CD4-positive, alpha-beta T cell treated with Interleukin-4 for 4 hours (primary cell): ENCODE data around the gene TBC1D8.

Experiments used
- DNase-seq: peaks from one replicate; pipeline ENCODE4 v3.0.0-alpha.2; 2020

Gene TBC1D8

DNA sequence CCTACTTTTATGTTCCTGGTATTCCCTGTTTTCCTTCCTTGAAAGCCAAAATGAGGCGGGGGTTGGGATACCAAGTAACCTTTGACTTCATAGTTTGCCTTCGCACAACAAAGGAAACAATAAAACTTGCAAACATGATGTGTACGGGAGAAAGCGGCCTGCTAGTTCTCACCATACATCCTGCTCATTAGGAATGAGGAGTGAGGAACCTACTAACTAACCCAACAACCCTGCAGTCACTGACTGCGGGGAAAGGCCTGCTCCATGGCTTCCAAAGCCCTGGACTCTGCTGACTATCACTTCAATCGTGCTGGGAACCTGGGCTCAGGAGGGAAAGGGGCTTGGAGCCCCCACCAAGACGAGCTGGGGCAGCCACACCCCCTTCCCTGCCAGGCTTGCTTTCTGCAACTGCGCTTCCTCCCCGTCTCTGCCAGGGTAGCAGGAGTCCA, 124.9 kb downstream of the TBC1D8 start:
- DNase-seq: no peak

DNA sequence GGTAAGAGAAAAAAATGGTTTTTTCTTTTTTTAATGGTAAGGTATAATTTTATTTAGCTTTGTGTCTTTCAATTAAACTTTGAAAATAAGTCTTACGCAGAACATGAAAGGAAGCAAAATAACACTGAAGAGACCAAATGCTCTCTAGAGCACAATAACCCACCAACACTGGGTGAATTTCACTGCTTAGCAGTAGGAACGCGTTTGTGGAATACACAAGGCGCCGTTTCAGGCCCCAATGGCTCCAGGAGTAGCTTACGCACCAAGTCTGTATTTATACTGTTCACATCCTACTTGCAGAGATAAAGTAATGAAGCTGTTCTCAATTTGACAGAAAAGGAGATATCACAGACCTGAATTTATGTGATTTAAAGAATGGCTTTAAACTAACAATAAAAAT, 125.6 kb downstream of the TBC1D8 start:
- no peak for DNase-seq

DNA sequence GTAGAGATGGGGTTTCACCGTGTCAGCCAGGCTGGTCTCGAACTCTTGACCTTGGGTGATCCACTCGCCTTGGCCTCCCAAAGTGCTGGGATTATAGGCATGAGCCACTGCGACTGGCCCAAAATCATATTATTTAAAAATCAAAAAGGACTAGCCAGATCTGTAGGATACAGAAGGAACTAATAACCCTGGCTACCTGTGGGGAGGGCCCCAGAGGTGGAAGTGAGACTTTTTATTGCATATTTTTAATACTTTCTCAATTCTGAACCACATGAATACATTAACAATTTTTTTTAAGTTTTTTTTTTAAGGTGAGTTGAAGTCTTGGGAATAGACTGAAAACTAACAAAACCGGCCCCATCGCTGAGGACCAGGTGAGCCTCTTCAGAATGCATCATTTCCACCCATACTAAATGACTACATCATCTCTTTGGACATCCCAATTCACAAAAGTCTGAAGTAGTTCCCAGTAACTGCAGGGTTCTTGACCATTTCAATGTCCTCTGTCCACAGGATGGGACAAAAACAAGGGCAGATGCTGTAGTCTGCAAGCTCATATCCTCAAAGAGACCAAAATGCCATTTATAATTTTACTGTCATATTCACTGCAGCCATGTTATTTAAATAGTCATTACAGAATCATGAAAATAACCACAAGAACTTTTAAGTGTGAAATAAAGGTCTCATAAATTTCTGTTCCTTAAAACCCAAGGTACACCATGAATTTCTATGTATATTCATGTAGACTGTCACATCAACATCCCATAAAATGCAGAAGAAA, 127.7 kb downstream of the TBC1D8 start:
- DNase-seq: no peak

DNA sequence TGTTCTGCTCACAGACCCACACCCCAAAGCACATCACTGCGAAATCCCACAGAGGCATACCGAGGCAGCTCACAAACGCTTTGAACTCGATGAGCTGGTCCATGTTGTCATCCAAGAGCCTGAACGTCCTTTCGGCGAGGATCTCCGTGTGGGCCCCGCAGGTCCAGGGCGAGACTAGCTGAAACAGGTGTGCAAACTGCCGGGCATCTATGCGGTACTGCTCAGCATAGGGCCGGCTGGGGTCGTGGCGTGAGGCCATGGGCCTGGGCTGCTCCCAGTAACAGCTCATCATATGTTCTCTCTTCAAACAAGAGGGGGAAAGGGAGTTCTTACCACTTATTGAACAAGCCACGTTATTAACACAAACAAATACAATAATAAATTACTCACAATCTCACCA, 129.0 kb downstream of the TBC1D8 start:
- DNase-seq: no peak

DNA sequence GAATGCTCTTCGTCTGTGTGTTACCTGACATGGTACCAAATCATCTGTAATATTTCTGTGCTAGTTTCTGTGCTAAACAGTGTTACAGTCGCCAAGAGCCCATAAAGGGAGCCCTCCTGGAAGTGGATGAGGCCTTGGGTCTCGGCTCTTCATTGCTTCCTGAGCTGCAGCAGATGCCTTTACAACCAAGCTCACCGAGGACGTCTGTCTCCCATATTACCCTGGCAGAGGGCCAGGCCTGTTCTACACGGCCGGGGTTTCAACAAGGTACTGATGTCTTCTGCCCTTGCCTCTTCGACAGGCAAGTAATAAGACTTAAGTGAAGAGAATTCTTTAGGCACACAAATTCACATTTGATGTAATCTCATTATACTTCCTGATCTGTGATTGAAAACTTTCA, 132.2 kb downstream of the TBC1D8 start:
- DNase-seq: no peak

DNA sequence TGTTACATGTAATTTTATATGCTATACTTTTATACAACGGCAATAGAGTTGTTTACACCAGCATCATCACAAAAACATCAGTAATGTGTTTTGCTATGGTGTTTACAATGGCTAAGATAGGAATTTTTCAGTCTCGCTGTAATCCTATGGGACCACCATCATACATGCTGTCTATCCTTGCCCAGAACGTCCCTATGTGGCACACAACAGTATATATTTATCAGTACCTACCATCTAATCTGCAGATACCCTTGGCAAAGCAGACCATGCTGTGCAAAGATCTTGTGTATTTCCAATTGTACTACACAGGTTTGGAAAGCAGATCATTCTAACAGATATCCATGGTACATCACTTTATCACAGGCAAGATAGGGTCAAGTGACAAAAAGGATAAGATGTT, 133.8 kb downstream of the TBC1D8 start:
- DNase-seq: no peak

DNA sequence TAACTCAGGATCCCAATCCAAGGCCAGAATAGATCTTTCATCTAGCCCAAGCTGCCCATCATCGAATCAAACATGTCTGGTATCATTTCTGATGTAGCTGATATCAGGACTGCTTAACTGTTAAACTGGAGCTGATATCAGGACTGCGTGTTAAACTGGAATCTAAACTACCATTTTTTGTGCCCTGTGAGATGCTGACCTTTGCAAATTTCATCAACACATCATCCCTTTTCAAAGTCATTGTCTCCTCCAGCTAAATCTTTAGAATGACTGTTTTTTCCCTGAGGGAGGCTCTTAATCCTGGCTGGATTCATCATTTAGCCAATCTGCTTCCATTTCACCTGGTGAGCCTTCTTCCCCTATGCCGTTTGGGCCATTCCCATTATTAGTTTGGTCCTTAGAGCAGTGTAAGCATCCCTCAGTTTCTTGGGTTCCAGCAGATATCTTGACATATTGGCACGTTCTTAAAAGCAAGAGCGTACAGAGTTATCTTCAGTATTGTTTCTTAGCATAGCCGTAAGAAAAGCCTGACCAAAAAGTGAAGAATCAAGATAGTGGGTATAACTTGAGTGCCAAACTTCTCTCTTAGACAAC, 136.8 kb downstream of the TBC1D8 start:
- no peak for DNase-seq

DNA sequence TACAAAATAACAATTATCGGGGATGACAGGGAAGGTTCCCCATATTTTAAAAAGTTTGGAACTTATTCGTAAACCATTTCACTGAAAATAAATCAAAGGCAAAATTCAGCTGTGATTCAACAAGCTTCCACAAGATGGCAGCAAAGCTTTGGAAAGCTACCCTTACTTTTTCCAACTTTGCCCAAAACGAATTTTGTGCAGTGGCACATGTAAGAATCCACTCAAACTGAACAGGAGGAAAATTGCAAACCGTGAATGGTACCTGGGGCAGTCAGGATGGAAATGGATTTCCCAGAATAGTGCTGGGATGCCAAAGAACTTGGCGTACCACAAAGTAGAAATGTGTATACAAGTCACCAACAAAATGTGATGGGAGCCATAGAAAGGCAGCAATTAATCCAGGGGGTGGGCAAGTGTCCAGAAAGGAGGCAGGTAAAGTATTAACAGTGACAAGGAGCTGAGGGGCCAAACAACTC, 138.4 kb downstream of the TBC1D8 start:
- DNase-seq: peak; percentile 64

DNA sequence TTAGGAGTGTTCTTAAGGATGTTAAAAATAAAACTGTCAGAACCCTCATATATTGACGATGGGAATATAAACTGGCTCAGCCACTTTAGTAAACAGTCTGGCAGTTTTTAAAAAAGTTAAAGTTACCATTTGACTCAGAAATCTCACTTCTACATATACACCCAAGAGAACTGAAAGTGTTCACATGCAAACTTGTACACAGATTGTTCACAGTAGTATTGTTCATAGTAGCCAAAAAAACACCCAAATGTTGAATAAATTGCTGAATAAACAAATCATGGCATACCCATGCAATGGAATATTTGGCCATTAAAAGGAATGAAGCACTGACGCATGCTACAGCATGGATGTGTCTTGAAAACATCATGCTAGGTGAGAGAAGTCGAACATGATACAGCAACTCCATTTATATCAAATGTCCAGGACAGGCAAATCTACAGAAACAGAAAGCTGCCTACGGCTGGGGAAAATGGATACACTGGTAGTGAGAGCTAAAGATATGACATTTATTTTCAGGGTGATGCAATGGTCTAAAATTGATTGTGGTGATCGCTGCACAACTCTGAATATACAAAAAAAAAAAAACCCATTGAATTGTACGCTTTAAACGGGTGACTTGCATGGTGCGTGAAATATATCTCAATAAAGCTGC, 139.0 kb downstream of the TBC1D8 start:
- no peak for DNase-seq

DNA sequence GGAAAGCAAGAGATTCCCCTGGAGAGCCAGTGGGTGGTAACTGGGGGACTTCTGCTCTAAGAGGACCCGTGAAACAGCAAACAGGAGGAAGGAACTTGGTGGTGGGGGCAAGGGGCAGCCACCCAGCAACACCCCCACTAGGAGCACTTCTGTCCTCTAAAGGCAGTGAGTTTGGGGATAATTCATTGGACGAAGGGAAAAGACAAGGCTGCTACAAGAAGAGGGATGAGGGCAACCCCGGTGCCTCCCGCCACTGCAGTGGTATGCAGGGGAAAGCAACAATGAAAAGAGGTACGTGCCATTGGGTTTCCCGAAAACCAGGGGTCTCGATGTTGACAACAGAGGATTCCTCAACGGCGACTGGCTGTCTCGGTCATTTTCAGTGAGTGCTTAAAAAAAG, 140.0 kb downstream of the TBC1D8 start:
- DNase-seq: no peak

DNA sequence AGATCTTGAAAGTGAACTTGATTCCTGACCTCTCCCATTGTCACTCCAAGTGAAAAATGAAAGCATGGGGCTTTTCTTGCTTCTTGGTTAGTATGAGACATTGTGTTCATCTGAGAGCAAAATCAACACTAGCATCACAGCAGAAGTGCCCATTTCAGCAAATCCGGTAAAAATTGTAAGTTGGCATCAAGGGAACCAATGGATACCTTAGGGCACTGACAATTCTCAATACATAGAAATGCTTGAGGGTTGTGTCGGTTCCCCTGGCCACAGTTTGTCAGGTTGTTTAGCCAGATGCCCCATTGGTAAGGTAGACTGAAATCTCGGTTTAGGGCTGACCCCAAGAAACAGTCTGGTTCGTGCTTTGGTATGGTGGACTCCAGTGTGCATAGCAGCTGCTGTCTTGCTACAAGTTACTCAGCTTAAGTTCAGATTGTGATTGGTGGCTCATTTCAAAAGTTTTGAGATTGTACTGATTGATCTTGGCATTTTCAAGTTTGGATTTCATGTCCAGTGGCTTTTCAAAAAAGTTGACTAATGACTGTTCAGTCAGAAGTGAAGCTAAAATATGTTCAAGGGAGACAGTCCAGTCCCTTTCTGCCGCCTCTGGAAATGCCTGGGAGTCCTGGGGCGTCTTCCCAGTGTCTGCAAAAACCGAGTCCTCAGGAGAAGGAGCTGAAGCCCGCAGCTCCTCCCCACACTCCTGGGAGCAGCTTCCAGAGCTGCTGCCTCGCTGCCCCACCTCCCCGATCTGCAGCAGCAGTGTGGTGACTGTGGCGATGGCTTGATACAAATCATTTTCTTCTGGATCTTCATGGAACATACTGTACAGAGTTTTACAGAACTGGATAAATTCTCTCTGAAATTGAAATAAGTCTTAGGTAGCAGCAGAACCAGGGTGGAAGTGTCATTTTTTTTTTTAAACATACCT, 143.5 kb downstream of the TBC1D8 start:
- no peak for DNase-seq

DNA sequence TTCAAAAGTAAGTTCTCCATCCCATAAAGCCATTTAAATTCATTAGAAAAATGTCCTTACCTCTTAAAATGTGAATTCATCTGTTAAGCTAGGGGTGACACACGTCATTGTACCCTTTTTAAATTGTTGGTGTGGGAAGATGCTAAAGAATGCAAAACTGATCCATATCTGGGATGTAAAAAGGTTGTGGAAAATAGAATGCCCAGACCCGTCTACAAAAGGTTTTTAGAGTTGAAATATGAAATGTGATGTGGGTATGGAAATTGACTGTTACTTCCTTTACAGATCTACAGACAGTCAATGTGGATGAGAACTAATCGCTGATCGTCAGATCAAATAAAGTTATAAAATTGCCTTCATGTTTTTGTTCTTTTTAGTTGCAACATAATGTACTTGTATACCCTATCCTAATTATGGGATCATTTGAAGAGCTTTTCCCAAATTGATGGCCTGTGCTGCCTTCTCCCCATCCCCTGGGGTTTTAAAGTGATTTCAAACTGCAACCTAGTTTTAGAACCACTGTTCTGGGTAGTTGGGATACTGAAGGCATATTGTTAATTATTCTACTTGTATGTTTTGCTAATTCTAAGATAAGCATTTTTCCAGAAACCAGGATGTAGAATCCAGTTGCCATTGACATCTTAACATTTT, 145.0 kb downstream of the TBC1D8 start:
- no peak for DNase-seq

DNA sequence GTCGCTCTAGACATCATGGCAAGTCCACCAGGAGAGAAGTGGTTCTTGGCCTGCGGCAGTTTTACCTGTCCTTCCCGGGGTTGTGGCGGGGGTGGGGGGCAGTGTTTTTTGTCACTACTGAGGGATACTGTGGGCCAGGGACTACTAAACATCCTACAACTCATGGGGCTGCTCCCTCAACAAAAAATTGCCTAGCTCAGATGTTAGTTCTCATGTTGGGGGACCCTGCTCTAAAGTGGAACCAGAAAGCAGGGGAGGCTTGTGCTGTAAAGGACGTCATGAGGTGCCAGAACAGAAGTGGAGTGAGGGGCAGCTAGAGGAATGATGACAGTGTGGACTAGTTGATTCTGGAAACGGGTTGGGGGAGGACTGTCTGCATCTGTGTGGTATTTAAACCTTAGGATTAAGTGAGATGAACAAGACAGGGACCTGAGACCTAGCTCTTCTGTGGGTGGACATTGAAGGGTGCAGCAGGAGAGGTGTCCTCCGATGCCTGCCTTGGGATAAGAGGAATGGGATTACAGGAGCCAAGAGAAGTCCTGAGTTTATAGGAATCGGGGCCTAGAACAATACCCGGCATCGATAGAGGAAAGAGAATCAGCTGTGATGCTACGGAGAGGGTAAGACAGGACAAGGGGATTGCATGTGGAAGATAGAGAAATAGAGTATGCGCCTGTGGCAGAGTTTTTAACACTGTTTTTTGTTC, 146.4 kb downstream of the TBC1D8 start:
- DNase-seq: no peak

DNA sequence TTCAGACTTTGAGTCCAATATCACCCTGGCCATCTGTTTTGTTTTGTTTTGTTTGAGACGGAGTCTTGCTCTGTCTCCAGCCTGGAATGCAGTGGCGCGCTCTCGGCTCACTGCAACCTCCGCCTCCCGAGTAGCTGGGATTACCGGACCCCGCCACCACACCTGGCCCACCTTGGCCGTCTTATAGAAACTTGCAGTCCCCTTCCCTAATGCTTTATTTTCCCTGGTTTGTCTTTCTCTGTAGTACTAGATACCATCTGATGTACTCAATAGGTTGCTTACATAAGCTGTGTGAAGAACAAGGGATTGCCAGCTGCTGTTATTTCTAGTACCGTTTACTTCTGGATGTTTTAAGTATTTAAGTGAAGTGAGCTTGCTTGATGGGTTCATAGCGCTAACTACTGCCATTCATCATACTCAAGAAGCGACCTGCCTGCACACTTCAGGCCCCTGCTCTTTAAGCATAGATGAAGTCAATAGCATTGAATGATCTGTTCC, 147.9 kb downstream of the TBC1D8 start:
- DNase-seq: no peak

DNA sequence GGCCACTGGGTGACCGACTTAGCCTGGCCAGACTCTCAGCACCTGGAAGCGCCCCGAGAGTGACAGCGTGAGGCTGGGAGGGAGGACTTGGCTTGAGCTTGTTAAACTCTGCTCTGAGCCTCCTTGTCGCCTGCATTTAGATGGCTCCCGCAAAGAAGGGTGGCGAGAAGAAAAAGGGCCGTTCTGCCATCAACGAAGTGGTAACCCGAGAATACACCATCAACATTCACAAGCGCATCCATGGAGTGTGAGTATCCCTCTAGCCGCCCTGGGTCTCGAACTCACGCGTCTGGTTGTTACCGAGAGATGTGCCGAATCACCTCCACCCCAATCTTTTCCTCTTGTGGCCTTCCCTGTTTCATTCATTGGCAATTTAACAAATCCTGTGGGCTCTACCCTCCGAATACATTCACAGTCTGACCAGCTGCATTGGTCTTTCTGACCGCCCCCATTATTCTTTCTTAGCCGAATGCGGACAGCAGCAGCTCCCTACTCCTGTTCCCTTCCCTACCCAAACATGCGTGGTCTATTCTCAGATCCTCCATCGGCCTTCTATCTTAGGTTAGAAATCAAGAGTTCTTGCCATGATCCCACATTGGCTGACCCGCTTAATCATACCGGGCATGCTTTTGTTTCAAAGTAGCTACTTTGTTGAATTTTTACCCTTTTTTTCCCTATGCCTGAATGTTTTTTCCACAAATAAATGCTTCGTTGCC, 148.5 kb downstream of the TBC1D8 start:
- DNase-seq: no peak

DNA sequence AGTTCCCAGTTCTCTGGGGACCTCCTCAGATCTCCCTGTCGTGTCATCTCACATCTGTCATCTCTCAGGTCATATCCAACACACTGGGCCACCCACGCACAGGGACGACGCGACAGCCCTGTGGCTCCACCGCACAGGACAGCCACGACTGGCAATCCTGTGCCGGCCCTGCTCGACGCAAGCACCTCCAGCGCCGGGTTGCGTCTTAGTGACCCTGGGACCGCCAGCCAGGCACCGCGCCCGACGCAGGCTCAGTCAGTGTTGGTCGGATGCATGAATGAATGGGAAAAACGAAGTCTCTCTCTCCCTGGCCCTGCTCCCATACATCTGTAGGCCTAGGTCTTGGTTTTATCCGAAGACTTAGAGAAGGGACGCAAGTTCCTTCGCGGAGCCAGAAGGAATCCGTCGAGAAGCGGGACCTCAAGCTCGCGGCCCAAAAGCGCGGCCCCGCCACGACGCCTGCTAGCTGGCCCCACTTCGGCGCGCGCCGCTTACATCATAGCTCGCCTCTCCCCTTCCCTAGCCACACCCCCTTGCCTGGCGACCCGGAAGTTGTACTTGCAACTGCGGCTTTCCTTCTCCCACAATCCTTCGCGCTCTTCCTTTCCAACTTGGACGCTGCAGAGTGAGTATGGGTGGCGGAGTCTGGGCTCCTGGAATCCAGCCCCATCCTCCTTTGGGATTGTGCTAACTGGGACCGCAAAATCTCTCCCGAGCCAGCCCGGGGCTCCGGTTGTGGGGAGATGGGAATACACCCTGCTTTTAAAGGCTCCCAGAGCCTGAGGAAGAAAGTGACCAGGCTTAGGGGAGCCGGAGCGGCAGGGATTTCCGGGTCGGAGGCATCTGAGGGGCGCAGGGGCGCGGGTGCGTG, 149.3 kb downstream of the TBC1D8 start, which contains the start of gene RPL31:
RPL31 (plus strand) TSS at position 599 of the 871 bp plus-strand sequence. CDS start 413 bp downstream, outside the sequence.
- DNase-seq: peak; percentile 95

DNA sequence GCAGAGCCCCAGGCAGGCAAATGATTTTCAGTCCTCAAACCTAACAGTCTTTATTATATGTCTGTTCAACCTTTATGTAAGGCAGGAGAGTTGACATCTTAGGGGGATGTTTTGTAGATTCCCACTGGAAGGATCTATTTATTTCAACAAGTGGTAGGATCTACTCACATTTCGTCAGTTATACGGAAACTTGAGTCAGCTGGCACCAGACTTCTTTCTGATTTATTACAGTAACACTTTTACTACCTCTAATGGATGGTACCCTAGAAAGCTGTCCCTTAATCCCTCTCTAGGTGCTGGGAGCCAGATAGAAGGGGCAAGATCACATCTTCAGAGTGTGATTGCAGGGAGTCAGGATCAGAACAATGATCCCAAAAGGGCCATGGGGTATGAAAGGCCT, 151.2 kb downstream of the TBC1D8 start:
- DNase-seq: no peak

DNA sequence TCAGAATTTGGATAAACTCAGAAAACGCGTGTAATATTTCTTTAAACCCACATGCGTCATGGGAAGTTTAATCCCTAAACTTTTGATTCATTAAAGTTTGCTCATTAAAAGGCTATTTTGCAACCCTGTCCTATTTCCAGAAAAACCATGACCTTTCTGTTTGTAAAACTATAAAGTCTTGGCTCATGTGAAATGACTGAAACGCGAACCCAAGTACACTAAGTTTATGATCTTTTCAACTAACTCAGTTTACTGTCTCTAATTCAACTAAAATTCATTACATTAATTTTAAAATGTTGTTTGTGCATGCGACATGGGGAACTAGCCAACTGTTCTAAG, 153.0 kb downstream of the TBC1D8 start:
- no peak for DNase-seq

DNA sequence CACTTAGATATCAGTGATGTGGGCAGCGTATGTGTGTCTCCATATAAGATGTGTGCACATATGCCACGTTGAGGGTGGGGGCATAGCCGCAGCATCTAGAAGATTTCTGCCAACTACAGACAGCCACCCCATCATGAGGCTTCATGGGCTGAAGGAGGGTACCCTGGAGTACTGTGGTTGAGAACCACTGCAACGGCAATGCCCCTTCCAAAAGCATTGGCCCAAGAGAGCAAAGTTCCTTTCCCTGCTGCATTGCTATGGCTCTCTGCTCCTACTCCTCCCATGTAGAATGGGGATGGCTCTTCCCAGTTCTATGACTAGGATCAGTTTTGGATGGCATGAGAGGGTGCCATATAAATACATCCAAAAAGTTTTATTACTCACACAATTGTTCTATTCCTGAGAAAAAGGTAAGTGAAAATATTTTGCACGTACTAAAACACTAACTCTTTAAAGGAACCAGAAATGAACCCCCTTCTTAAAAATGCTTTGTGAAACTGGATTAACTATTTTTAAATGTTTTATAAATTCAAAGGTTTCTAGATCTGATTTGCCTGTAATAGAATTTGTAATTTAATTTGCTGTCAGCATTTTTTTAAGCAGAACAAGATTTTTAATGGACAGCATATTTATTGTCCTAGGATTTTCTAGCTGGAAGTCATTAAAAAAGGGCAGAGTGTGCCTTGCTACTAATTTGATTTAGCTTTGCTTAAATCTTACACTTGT, 153.5 kb downstream of the TBC1D8 start:
- no peak for DNase-seq
